ENCODE results near the gene TOR4A. TPM values are rescaled to one million over a fixed set of nuclear protein-coding genes. Genes with fewer than 3 reads are reported as not detected.

Gene TOR4A
- total and polyA plus RNA-seq, 4 donors, result 1.3 to 3.5 (median 2.3) TPM

DNA sequence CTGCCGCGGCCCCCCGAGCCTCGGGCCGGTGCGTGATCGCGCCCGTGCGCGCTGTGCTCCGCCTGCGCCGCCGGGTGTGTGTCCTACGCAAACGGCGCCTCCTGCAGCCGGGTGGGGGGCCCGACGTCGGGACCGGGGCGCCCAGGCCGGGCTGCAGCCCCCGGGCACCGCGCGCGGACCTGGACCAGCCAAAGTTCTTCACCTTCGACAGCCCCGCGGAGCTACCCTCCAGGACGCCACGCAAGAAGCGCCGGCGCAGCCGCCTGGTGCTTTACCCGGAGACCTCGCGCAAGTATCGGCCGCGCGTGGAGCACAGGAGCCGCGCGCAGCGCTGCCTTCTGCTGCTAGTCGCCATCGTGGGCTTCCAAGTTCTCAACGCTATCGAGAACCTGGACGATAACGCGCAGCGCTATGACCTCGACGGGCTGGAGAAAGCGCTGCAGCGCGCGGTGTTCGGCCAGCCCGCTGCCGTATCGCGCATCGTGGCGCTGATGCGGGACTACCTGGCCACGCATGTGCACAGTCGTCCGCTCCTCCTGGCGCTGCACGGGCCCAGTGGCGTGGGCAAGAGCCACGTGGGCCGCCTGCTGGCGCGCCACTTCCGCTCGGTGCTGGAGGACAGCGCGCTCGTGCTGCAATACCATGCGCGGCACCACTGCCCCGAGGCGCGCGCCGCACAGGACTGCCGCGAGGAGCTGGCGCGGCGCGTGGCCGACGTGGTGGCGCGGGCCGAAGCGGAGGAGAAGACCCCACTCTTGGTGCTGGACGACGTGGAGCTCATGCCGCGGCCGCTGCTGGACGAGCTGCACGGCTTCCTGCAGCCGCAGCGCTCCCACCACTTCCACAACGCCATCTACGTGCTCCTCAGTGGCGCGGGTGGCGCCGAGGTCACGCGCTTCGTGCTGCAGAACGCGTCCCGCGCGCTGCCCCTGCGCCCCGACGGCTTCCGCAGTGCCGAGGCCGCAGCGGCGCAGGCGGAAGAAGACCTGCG, 1.5 kb downstream of the TOR4A start:
- no peak overlapping the region for H3K27ac ChIP-seq (ENCODE audit: low read depth, low read length)
- H3K36me3 ChIP-seq (ENCODE audit: control insufficient read depth, insufficient read depth, low read length), result peaks cover 26% of the 10 kb centered on the region
- H3K27me3 ChIP-seq (ENCODE audit: control insufficient read depth, insufficient read depth, low read length), result peaks cover 54% of the 10 kb centered on the region
- H3K4me1 ChIP-seq (ENCODE audit: control insufficient read depth, insufficient read depth, low read length), result peaks cover 39% of the 10 kb centered on the region
- H3K4me3 ChIP-seq (ENCODE audit: low read depth, low read length), result no peak overlapping the region
- no peaks in the 10 kb centered on the region for H3K9me3 ChIP-seq (ENCODE audit: control insufficient read depth, insufficient read depth, low read length)
- peak in 1 of 6 donors; percentile 3 for DNase-seq (ENCODE audit: low read depth in 4 of 6, low spot score in 6 of 6)
- WGBS (ENCODE audit: insufficient coverage), result 42% methylated on average over 139 of the region's 139 CpGs

DNA sequence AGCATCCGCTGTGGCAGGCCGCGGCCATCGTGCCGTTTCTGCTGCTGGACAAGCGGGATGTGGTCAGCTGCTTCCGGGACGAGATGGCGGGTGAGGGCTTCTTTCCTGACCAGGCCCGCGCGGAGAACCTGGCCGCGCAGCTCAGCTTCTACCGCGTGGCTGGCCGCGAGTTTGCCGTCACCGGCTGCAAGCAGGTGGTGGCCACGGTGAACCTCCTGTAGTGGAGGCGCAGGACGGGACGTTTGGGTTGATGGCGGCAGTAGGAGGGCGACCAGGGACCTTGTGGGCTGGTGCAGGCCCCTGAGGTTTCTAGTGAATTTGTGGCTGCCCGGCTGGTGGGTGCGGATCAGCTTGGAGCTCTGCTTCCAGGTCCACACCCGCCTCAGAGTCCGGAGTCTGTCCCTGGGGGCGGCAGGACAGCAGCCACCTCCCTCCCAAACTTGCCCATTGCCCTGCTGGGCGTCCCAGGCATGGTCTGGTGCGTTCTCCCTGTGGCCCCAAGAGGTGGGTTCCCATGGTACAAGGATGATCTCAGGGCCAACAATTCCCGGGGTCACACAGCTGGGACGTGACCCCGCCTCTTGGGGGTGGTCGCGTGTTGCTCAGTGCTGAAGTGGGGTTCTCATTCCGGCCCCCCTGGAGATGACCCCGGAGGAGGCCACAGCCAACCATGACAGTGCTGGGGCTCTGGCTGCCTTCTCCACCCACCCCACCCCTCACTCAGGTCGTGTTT, 2.4 kb downstream of the TOR4A start:
- no peak overlapping the region for H3K4me3 ChIP-seq (ENCODE audit: low read depth, low read length)
- peaks cover 35% of the 10 kb centered on the region for H3K4me1 ChIP-seq (ENCODE audit: control insufficient read depth, insufficient read depth, low read length)
- peaks cover 18% of the 10 kb centered on the region for H3K36me3 ChIP-seq (ENCODE audit: control insufficient read depth, insufficient read depth, low read length)
- H3K27ac ChIP-seq (ENCODE audit: low read depth, low read length), result no peak overlapping the region
- H3K9me3 ChIP-seq (ENCODE audit: control insufficient read depth, insufficient read depth, low read length), result no peaks in the 10 kb centered on the region
- peaks cover 54% of the 10 kb centered on the region for H3K27me3 ChIP-seq (ENCODE audit: control insufficient read depth, insufficient read depth, low read length)
- 65% methylated on average over 38 of the region's 41 CpGs for WGBS (ENCODE audit: insufficient coverage)
- DNase-seq (ENCODE audit: low read depth in 4 of 6, low spot score in 6 of 6), result peak in 1 of 6 donors; percentile 1

DNA sequence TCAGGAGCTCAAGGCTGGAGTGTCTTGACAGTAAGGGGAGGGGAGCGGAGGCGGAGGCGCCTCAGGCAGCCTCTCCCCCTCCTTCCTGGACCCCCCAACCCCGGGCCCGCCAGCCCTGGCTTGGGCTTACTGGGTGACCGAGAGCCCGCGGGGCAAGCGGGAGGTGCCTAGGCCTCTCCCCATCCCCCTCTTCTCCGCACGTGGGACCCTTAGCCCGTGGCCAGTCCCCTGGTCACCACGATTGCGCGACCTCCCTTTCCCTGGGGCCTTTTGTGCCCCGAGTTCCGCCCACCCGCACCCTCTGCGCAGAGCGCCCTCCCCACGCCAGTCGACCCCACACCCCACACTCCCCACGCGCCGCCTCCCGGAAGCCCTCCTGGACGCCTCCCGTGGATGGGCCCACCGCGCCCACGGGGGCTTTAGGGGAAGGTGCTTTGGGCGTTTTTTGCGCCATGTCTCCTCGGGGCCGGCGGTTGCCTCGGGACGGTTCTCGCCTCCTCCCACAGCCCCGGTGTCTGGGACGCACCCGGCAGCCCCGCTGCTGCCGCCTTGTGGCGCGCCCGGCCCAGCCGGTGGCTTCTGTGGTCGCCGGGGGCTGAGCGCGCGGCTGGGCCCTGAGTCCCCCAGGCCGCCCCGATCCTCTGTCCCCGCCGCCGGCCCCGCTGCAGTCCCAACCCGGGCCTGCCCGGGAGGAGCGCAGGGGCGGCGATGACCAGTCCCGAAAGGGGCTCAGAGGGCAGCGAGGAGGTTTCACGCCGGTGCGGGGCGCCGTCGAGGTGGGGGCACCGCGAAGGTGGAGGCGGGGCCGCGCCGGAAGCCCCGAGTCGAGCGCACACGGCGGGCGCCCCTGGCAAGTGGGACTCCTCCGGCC, 3.2 kb downstream of the TOR4A start:
- DNase-seq (ENCODE audit: low read depth in 4 of 6, low spot score in 6 of 6), result peak in 1 of 6 donors; percentile 8
- Histone ChIP-seq H3K27me3 (ENCODE audit: control insufficient read depth, insufficient read depth, low read length) (peaks cover 54% of the 10 kb centered on the region), H3K4me3 (ENCODE audit: low read depth, low read length) (no peak overlapping the region), H3K36me3 (ENCODE audit: control insufficient read depth, insufficient read depth, low read length) (peaks cover 11% of the 10 kb centered on the region), H3K4me1 (ENCODE audit: control insufficient read depth, insufficient read depth, low read length) (peaks cover 32% of the 10 kb centered on the region), H3K9me3 (ENCODE audit: control insufficient read depth, insufficient read depth, low read length) (no peaks in the 10 kb centered on the region), H3K27ac (ENCODE audit: low read depth, low read length) (no peak overlapping the region)
- WGBS (ENCODE audit: insufficient coverage), result 11% methylated on average over 79 of the region's 85 CpGs

DNA sequence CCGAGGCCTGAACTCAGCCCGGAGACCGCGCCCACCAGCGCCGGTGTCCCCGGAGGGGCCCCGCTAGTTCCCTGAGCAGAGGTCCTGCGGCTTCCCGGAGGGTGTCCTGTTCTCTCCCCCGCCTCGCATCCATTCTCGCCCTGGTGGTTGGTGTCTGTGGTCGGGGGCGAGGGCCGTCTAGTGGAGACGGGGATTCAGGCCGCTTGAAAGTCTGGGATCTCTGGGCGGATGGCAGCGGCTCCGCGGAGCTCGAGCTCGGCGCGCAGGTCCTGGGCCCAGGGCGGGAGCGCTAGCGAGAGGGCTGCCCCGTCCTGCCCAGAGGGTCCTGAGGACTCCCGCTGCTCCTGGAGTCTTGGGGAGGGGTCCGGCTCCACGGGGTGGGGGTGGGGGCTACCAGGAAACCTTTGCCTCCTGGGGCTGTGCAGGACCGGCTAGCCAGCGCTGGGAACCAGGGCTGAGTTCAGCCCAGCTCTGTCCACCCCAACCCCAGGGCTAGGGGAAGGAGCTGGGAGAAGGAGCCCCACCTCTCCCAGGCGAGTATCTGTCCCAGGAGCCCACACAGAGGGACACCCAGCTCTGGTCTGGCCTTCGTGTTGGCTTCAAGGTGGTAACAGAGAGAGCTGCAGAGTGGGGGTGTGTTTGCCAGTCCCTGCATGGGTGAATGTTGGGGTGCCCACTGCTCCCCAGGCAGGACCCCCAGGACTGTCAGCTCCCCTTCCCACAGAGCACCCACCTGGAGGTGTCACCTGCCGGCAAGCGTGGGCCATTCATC, 4.0 kb downstream of the TOR4A start:
- Histone ChIP-seq H3K27me3 (ENCODE audit: control insufficient read depth, insufficient read depth, low read length) (peaks cover 48% of the 10 kb centered on the region), H3K4me3 (ENCODE audit: low read depth, low read length) (no peak overlapping the region), H3K36me3 (ENCODE audit: control insufficient read depth, insufficient read depth, low read length) (peaks cover 7% of the 10 kb centered on the region), H3K4me1 (ENCODE audit: control insufficient read depth, insufficient read depth, low read length) (peaks cover 26% of the 10 kb centered on the region), H3K9me3 (ENCODE audit: control insufficient read depth, insufficient read depth, low read length) (no peaks in the 10 kb centered on the region), H3K27ac (ENCODE audit: low read depth, low read length) (no peak overlapping the region)
- 15% methylated on average over 35 of the region's 39 CpGs for WGBS (ENCODE audit: insufficient coverage)
- peak in 1 of 6 donors; percentile 7 for DNase-seq (ENCODE audit: low read depth in 4 of 6, low spot score in 6 of 6)

DNA sequence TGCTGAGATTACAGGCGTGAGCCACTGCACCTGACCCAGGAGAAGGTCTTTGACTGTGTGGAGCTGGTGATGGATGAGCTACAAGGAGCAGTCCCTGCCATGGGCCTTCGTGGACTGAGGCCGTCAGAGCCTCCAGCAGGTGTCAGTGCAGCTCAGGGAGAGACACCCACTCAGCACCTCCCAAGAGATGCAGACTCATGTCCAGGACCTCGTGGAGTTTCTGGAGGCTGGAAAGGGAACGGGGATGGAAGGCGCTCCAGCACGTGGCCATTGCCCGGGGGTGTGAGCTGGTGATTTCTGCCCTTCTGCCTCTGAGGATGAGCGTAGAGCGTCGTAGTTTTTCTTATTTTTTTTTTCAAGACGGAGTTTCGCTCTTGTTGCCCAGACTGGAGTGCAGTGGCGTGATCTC, 9.5 kb downstream of the TOR4A start:
- H3K4me3 ChIP-seq (ENCODE audit: low read depth, low read length), result no peak overlapping the region
- WGBS (ENCODE audit: insufficient coverage), result 14% methylated on average over 4 of the region's 14 CpGs
- no peaks in the 10 kb centered on the region for H3K36me3 ChIP-seq (ENCODE audit: control insufficient read depth, insufficient read depth, low read length)
- H3K27me3 ChIP-seq (ENCODE audit: control insufficient read depth, insufficient read depth, low read length), result peaks cover 2% of the 10 kb centered on the region
- no peak overlapping the region for H3K27ac ChIP-seq (ENCODE audit: low read depth, low read length)
- no peaks in the 10 kb centered on the region for H3K4me1 ChIP-seq (ENCODE audit: control insufficient read depth, insufficient read depth, low read length)
- DNase-seq (ENCODE audit: low read depth in 4 of 6, low spot score in 6 of 6), result peak in 2 of 6 donors; percentile 66 to 68
- H3K9me3 ChIP-seq (ENCODE audit: control insufficient read depth, insufficient read depth, low read length), result no peaks in the 10 kb centered on the region

DNA sequence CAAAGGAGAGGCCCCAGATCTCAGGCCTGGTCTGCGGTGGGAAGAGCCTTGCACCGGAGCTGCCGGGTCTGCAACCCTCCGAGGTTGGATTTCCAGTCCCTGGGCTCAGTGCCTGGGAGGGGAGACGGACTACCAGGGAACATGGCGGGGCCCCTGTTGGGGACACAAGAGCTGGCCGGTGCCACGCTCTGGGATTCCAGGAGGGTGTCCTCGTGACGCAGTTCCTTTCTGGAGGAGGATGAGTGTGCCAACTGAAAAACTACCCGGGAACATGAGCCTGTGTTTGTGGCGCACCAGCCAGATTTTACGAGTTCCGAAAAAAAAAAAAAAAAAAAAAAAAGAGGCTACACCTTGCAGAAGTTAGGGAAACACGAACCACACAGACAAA, 15.6 kb downstream of the TOR4A start:
- Histone ChIP-seq H3K9me3 (ENCODE audit: control insufficient read depth, insufficient read depth, low read length) (no peaks in the 10 kb centered on the region), H3K4me1 (ENCODE audit: control insufficient read depth, insufficient read depth, low read length) (peaks cover 28% of the 10 kb centered on the region), H3K4me3 (ENCODE audit: low read depth, low read length) (no peak overlapping the region), H3K36me3 (ENCODE audit: control insufficient read depth, insufficient read depth, low read length) (peaks cover 9% of the 10 kb centered on the region), H3K27me3 (ENCODE audit: control insufficient read depth, insufficient read depth, low read length) (no peaks in the 10 kb centered on the region), H3K27ac (ENCODE audit: low read depth, low read length) (no peak overlapping the region)
- 72% methylated on average over 10 of the region's 15 CpGs for WGBS (ENCODE audit: insufficient coverage)
- no peak for DNase-seq (ENCODE audit: low read depth in 4 of 6, low spot score in 6 of 6)

DNA sequence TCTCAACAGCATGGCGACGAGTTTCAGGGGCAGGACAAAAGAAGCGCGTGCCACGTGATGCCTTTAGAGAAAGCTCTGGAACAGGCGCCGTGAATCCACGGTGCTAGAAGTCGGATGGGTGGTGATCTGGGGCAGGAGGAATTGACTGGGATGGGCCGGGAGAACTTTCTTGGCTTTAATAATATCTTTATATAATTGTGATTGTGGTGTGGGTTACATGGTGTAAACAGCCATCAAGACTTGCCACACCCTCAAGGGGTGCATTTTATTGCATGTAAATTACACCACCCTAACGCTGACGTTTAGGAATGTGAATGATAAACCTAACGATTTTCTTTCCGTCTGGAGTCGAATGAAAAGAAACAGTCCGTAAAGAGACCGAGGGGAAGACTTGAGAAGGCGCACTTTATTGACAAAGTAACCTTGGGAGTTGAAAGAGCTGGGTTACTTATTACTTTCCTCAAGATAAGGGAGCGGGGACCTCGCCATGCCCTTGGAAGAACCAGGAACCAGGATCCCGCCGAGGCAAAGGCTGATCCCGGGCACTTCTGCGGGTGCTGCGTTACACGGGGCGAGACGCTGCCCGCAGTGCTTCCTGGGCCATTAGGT, 16.1 kb downstream of the TOR4A start:
- no peak for DNase-seq (ENCODE audit: low read depth in 4 of 6, low spot score in 6 of 6)
- 87% methylated on average over 22 of the region's 29 CpGs for WGBS (ENCODE audit: insufficient coverage)
- Histone ChIP-seq H3K27me3 (ENCODE audit: control insufficient read depth, insufficient read depth, low read length) (no peaks in the 10 kb centered on the region), H3K4me3 (ENCODE audit: low read depth, low read length) (no peak overlapping the region), H3K9me3 (ENCODE audit: control insufficient read depth, insufficient read depth, low read length) (no peaks in the 10 kb centered on the region), H3K4me1 (ENCODE audit: control insufficient read depth, insufficient read depth, low read length) (peaks cover 33% of the 10 kb centered on the region), H3K27ac (ENCODE audit: low read depth, low read length) (no peak overlapping the region), H3K36me3 (ENCODE audit: control insufficient read depth, insufficient read depth, low read length) (peaks cover 14% of the 10 kb centered on the region)

DNA sequence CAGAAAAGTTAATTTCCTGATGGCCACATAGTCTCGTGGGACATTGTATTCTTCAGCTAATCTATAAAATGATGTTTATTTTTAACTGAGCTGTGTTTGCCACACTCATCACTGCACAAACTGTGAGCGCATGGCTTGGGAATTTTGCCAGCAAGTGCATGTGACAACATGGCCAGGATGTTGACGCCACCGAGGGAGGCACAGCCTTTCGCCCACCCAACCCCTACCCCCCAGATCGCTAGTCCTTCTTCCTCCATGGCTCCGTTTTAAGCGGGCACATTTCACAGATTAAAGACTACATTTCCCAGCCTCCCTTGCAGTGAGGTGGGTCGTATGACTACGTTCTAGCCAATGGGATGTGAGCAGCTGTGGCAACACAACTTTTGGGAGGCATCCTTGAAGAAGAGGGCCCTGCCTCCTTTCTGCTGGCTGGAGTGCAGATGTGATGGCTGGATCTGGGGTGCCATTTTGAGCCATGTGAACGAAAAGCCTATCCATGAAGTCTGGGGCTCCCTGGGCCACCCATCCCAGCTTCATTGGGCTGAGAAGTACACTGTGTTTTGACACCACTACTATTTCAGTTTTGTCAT, 16.7 kb downstream of the TOR4A start:
- peak in 1 of 6 donors; percentile 62 for DNase-seq (ENCODE audit: low read depth in 4 of 6, low spot score in 6 of 6)
- H3K4me1 ChIP-seq (ENCODE audit: control insufficient read depth, insufficient read depth, low read length), result peaks cover 39% of the 10 kb centered on the region
- 70% methylated on average over 4 of the region's 11 CpGs for WGBS (ENCODE audit: insufficient coverage)
- H3K9me3 ChIP-seq (ENCODE audit: control insufficient read depth, insufficient read depth, low read length), result no peaks in the 10 kb centered on the region
- H3K4me3 ChIP-seq (ENCODE audit: low read depth, low read length), result no peak overlapping the region
- peaks cover 20% of the 10 kb centered on the region for H3K36me3 ChIP-seq (ENCODE audit: control insufficient read depth, insufficient read depth, low read length)
- H3K27me3 ChIP-seq (ENCODE audit: control insufficient read depth, insufficient read depth, low read length), result no peaks in the 10 kb centered on the region
- H3K27ac ChIP-seq (ENCODE audit: low read depth, low read length), result no peak overlapping the region
